K562 treated with DMSO at 1 percent for 4 hours (cell line): ENCODE results near the gene DENND4B. TPM values are rescaled to one million over a fixed set of nuclear protein-coding genes. Genes with fewer than 3 reads are reported as not detected.

ENCODE experiments used
- total RNA-seq: library from RNA; unstranded; fragments of 300-600 nt; gene quantifications from 2 replicates; pipeline ENCODE4 v1.2.3, GENCODE V29; 2022; ENCODE audit not compliant: insufficient read depth

The DENND4B gene, protein sequence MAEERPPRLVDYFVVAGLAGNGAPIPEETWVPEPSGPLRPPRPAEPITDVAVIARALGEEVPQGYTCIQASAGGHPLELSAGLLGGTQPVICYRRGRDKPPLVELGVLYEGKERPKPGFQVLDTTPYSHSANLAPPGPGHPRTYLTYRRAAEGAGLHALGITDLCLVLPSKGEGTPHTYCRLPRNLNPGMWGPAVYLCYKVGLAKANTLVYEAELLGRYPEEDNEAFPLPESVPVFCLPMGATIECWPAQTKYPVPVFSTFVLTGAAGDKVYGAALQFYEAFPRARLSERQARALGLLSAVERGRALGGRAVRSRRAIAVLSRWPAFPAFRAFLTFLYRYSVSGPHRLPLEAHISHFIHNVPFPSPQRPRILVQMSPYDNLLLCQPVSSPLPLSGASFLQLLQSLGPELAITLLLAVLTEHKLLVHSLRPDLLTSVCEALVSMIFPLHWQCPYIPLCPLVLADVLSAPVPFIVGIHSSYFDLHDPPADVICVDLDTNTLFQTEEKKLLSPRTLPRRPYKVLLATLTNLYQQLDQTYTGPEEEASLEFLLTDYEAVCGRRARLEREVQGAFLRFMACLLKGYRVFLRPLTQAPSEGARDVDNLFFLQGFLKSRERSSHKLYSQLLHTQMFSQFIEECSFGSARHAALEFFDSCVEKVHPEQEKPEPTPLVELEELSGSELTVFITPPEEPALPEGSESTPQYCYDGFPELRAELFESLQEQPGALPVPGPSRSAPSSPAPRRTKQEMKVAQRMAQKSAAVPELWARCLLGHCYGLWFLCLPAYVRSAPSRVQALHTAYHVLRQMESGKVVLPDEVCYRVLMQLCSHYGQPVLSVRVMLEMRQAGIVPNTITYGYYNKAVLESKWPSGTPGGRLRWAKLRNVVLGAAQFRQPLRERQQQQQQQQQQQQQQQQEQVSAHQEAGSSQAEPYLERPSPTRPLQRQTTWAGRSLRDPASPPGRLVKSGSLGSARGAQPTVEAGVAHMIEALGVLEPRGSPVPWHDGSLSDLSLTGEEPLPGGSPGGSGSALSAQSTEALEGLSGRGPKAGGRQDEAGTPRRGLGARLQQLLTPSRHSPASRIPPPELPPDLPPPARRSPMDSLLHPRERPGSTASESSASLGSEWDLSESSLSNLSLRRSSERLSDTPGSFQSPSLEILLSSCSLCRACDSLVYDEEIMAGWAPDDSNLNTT (N-terminal part only)
- 37.6 and 43.8 TPM in 2 replicates for total RNA-seq

DNA sequence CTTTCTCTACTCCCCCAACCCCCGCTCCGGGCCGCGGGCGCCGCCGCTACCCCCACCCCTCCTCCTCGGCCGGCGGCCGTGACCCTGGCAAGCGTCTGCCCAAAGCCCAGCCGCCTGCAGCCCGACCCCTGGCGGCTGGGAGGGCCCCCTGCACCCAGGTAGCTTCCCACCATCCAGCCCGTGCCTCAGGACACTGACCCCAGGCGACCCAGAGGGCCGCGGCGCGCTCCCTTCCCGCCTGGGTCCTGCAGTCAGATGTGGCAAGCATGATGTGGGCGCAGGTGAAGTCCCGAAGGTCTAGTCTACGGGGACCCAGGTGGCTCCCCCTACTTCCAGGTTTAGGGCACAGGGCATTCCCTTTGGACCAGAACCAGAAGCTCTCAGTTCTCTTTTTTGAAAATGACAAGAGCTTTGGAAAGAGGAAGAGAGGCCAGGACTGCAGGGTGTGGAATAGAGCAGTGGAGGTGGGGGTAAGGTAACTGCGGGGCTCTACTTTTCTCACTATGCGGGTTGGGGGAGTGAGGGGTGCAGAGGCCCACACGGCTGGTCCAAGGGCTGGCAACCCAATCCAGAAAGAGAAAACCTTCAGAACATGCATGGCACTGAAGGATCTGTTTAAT is at the start of gene DENND4B:
DENND4B (minus strand) TSS at position 97 of the 620 bp plus-strand sequence. CDS start 2,344 bp downstream, outside the sequence.

DNA sequence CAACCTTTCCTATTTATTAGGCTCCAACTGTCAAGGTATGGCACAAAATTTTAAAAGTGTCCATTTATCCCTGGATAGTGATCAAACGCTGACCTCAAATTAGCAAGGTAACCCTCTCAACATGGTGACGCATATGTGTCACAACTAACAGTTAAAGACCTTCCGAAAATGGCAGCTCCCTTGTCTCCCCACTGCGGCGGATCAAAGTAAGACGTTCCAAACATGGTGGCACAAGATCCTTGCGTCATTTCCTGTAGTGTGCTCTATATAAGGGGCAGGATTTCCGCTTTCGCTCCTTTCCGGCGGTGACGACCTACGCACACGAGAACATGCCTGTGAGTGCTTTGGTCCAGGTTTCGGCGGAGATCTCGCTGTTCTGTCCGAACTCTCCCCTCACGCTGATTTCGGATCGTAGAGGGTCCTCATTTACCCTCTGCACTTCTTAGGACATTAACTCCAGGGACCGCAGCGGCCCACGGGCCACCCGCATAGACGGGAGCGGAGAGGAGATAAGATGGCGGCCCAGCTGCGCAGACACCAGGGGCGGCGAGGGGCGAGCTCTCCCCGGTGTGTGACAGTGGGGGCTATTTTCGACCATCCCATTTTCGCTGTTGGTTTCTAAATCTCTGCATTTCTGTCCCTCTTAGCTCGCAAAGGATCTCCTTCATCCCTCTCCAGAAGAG is 44.1 kb upstream of the DENND4B start, which contains the start of gene RPS27:
RPS27 (plus strand) TSS at position 295 of the 683 bp plus-strand sequence; CDS start at position 330, 35 bp downstream.

DNA sequence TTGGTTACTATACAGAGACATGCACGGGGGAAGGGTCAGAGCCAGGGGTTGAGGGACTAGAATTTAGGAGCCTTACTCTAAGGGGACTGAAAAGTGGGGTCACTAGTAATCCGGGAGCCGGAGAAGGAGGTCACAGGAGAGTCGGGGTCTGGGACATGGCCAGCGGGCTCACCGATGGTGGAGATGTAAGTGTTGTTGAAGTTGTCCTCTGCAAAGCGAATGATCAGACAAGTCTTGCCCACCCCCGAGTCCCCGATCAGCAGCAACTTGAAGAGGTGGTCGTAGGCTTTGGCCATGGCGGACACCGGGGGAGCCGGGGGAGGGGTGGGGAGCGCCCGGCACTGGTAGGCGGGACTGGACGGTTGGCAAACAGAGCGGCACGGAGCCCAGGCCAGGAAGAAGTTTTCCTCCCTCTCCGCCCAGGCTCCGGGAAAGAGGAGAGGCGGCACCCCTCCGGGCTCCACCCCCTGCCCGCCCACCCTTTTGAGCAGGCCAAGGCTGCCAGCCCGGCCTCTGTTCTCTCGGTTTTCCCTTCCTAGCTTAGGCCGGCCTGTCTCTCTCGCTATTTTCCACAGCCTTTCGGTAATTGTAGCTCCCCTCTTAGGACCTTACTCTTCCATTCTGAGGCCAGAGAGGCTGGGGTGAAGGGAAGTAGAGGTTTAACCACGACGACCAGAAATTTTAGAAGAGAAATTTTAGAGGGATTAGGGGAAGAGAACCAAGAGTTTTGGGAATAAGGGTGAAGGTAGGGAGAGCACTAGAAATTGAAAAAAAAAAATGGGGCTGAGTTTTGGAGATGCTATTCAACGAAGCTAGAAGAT is 39.6 kb upstream of the DENND4B start, which contains the start of gene RAB13:
RAB13 (minus strand) TSS at position 399 of the 821 bp plus-strand sequence; CDS start at position 296, 103 bp downstream.

DNA sequence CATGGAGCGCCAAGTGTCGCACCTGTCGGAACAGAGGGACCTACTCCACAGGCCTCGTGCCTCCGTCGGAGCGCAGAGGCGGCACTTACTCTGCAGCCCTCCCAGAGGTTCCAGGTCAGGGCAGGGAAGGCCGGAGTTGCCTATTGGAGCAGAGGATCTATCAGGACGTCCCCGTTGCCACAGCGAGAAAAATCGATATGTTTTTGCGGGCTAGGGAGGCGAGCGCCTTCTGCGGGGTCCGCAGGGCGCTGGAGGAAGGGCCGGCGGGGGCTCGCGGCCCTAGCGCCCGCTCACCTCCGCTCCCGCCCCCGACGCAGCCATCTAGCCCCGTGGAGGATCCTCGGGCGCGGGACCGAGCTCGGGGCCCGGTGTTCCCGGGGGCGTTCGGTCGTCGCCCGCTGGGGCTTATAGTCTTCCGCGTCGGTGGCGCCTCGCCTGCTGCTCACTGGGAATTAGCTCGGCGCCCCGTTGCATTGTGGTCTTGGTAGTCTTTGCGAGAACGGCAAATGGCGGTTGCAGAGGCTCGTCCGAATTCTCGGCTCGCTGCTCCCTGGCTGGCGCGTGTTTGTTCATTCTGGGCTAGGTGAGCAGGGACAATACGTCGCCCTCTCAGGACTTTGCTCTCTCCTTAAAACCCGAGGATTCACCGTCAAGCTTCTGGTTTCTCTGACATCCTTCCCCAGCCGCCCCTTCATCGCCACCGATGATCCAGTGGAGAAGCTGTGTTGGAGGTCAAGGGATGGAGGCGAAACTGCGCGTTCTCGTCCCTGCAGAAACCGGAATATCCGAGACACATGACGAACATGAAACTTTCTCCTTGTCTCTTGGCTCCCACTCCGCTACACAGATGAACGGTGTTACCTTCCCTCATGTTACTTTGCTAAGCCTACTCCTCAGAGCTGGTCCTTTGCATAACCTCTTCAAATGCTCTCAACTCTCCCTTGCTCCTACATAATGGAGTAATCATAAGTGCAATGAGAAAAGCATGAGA is 31.0 kb upstream of the DENND4B start, which contains the start of gene JTB:
JTB (minus strand) TSS at position 425 of the 991 bp plus-strand sequence; CDS start at position 3, 422 bp downstream.

DNA sequence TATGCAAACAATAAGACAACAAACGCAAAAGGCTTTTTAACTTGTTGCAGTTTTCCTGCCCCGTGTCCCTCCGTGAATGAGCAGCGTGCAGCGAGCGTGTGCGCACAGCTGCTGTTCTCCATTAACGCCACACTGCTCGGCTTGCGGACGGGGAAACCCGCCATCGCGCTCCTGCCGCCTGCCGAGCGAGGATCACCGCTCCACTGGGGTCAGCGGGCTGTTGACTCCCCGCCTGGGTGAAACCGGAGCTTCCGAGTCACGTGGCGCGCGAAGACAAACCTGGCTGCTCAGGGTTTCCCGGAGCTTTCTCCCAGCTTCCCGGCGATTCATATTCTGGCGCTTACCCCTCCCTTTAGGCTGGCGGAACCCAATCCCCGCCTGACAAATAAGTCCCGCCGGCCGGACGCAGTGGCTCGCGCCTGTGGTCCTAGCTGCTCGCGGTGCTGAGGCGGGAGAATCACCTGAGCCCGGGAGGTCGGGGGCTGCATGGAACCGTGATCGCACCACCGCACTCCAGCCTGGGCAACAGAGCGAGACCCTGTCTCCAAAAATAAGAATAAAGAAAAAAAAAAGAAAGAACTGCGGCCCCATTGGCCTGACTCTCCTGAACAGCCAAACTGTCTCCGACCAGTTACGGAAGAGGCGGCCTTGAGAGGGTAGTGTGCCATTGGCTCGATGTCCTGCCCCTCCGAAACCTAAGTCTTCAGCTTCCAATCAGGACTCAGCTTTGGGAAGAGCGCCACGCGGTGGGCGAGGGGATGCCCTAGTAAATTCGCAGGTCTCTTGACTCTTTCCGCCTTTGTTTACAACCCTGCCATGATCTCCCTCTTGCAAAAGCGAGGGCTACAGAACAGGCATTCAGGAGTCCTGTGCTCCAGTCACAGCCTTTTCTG is 20.8 kb upstream of the DENND4B start, which contains the start of gene CREB3L4:
CREB3L4 (plus strand) TSS at position 796 of the 893 bp plus-strand sequence. CDS start 624 bp downstream, outside the sequence.

DNA sequence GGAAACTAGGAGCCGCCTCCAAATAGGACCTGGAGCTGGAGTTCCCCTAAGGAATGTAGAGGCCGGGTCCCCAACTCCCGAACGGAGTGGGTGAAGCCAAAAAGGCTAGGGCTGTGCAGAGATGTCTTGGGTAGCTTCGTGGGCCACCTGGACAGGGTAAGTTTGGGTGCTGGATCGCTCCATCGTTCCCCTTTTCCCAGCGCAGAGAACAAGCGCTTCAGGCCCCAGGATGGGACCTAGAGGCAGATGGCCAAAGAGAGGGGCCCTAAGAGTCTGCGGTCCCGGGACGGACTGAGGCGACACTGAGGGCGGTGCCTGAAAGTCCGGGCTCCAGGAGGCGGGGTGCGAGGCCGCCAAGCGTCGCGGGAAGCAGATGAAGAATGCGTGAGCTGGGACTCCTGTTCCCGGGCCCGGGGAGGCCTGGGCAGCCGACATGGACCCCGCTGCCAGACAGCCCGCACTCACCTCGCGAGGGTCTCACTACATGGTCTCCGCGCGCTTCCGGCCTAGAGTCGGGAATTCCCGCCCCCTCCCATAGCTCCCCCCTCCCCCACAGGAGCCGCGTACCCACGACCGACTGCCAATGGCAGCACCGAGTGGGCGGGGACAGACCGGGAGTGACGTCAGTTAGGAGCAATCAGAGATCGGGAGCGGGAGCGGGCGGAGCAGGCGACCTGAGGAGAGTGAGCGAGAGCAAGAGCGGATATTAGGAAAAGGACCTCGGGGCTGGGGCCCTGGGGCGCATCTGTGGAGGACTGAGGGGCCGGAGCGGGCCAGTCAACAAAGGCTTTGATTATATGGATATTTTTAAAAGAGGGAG is 16.7 kb upstream of the DENND4B start, which contains the start of gene SLC39A1:
SLC39A1 (minus strand) TSS at position 508 of the 820 bp plus-strand sequence. CDS start 822 bp downstream, outside the sequence.

DNA sequence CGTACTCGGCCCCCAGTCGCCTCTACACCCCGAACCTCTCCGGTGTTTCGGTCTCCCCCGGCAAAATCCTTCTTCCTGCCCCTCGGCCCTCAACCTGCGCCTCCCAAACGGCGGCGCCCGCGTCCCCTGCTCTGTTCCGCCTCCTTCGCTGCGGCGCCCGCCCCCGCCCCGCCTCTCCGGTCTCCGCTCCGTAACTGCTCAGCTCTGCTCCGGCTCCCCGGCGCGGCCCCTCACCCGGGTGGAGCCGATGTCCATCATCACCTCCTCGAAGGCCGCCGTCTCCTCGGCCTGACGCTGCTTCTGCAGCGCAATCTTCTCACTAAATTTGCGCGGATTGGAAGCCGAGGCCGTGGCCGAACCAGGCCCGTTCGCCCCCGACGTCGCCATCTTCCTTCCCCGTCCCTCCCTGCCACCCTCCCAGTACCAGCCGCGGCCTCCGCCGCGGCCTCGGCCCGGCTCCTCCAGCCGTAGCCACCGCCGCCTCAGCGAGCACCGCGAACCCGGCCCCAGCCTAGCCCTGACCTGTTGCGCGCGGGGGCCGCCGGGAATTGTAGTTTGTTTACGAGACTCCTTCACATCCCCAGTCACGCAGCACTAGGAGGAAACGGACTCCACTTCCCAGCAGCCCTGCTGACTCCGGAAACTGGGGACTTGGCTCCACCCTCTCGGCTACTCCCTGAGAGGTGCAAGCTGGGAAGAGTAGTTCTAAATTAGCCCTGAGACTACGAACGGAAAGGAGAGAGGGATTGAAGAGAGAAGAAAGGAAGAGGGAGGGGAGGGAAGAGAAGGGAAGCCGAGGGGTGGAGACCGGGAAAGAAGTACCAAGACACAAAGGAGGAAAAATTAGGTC is 11.8 kb upstream of the DENND4B start, which contains the start of gene CRTC2:
CRTC2 (minus strand) TSS at position 502 of the 850 bp plus-strand sequence; CDS start at position 387, 115 bp downstream.

DNA sequence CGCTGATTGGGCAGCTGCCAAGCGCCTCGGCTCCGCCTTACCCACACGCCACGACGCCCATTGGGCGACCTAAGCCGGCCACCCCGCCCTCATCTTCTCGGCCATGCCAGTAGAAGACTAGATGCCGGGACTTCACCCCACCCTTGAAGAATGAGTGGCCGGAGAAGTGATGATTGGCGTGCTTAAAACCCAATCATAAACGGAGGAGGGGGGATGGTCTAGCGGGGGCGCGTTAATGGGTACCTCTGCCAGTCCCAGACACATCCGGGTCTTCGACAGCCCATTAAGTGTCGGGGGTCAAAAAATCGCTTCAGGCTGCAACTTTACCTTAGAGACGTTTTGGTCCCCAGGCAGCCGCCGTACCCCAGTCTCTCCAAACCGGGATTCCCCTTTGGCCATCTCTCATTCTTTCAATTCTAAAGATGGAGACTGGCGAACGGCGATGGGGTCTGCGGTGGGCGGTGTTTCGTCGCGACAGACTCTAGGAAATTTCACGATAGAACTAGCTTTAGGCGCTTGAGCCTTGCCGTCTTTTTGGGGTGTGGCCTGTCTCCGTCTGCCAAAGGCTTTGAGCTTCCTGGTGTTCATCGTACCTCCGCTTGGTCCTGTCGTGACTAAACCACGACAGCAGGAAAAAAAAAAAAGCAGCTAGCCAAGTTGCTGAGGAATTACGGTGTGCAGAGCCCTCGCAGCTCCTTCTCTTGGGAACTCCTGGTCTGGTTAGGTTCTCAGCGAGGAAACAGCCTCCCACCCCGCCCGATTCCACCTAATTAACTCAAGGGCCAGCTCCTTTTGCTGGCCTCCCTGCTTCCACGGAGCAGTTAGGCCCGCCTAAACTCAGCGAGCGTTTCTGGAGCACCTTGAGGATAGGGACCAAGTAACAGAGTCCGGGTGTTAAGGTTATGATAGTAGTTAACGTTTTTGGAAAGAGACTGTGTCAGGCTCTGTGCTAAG is 23.3 kb downstream of the DENND4B start, which contains the start of gene GATAD2B:
GATAD2B (minus strand) TSS at position 1 of the 954 bp plus-strand sequence. CDS start 94,625 bp downstream, outside the sequence.

Other genes with a start within 250 kb of the DENND4B start
- gene INTS3, start 218.7 kb downstream of the DENND4B start, total RNA-seq = 18.9 and 20.4 TPM in 2 replicates
- gene SLC27A3, start 171.3 kb downstream of the DENND4B start, total RNA-seq = 8.4 and 12.6 TPM in 2 replicates
- 9.6 and 15.4 TPM in 2 replicates for gene GATAD2B, start 23.7 kb downstream of the DENND4B start, total RNA-seq
- gene CRTC2, start 11.9 kb upstream of the DENND4B start, total RNA-seq = 23.1 and 36.3 TPM in 2 replicates
- gene SLC39A1, start 16.8 kb upstream of the DENND4B start, total RNA-seq = 68.9 and 74.1 TPM in 2 replicates
- 22.8 and 26.2 TPM in 2 replicates for gene CREB3L4, start 21.2 kb upstream of the DENND4B start, total RNA-seq
- 246 and 283 TPM in 2 replicates for gene JTB, start 31.0 kb upstream of the DENND4B start, total RNA-seq
- gene RAB13, start 39.6 kb upstream of the DENND4B start, total RNA-seq = 145 and 147 TPM in 2 replicates
- 13,688 and 15,944 TPM in 2 replicates for gene RPS27, start 44.0 kb upstream of the DENND4B start, total RNA-seq
- not detected in 2 replicates for gene NUP210L, start 208.4 kb upstream of the DENND4B start, total RNA-seq
- 329 and 336 TPM in 2 replicates for gene TPM3, start 245.4 kb upstream of the DENND4B start, total RNA-seq